GM18951 (cell line): ENCODE results near the gene GDPGP1.

Experiments
- POLR2A ChIP-seq: IDR thresholded peaks from 4 replicates; pipeline ENCODE4 v1.6.1; 2011; ENCODE audit warnings: mild to moderate bottlenecking; ENCODE audit not compliant: insufficient read length, insufficient read depth; ENCODE audit errors: extremely low read depth
- in situ Hi-C: fragments of 300-500 bp; cut with MboI; formaldehyde crosslinking; loops from one replicate; pipeline ENCODE4 v1.12.0; 2022; ENCODE audit warnings: low sequenced_read_pairs, mixed read lengths, inconsistent platforms; ENCODE audit not compliant: unreplicated experiment

The GDPGP1 gene

GRCh38 chr15:90211009-90211408, 23.0 kb upstream of the GDPGP1 start:
- in situ Hi-C loops, result no loop called here
- TF ChIP-seq POLR2A, result no peak

DNA sequence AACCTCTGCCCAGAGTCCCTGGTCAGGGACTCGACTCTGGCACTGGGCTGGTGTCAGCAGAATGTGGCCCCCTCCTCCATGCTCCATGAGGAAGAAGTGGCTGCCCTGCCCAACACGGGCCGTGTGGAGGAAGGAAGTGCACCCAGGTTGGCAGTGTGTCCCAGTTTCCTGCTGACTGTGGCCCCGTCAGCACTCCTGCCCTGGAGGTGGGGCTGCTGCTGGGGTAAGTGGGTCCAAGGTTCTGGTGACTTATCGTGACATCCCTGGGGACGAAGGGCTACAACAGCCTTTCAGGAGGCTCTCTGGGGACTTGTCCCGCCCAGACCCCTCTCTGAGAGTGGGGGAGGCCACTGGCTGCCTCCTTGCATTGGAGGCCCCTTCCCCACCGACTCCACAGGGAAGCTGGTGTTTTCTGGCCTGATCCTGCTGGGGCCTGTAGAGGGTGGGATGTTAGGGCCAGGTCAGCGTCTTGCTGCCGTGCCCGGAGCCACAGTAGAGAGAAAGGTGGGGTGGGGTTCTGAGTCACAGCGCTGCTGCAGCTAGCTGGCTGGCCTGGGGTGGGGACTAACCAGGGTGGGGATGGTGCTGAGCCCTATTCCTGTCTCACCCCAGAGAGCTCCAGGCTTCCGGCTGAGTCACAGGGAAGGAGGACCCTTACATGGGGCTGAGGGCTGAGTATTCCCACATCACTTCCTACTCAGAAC, 22.4 kb upstream of the GDPGP1 start:
- in situ Hi-C loops, result no loop called here
- TF ChIP-seq POLR2A, result no peak

DNA sequence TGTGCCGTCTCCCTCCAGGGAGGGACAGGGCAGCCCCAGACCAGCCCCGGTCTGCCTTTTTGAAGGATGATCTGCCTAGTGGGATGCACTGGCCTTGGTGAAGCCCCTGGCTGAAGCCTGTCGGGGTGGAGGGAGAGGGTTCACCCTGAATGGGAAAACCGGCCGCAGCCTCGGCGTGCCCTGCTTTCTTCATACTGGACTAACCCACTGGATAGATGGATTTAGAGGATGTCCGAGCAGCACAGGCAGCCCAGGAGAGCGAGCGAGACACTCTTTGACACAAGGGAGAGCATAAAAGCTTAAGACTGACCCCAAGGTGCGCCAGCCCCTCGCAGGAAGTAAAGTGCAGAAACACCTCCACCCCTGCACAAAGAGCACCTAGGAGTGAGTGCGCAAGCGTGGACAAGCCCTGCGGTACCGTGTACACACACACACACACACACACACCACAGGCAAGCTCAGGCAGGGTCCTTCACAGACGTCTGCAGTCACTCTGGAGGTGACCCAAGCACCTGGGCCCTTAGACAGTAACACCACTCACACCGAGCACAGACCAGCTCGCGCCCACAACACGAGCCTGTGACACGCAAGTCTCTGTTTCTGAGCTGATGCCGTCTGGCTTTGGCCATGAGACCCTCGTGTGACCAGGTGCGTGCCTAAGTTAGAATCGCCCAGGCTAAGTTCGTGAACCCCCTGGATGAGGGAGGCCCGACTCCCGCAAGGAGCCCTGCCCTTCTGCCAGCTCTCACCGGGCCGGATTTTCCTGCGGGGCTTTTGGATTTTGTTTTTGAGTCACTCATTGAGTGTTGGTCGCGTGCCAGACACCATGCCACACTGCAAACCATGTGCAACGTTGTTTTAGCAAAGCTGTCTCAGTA, 21.5 kb upstream of the GDPGP1 start:
- in situ Hi-C loops, result no loop called here
- TF ChIP-seq POLR2A, result no peak

GRCh38 chr15:90213122-90213817, 20.7 kb upstream of the GDPGP1 start:
- in situ Hi-C loops, result no loop called here
- TF ChIP-seq POLR2A, result no peak

DNA sequence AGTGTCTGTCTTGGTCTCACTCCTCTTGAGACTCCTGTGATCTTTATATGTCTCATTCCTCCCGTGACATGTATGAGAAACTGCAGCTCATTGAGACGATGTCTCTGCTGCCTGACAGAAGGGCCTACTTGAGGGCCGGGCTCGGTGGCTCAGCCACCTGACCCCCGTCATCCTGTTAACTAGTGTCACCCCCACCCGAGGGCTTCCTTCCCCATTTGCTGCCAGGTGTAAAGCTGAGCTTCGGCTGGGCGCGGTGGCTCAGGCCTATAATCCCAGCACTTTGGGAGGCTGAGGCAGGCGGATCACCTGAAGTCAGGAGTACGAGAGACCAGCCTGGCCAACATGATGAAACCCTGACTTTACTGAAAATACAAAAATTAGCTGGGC, 20.2 kb upstream of the GDPGP1 start:
- TF ChIP-seq POLR2A, result no peak
- in situ Hi-C loops, result no loop called here

- TF ChIP-seq POLR2A, result no peak
- in situ Hi-C loops, result loop anchor here (5.0 kb wide), 1 partner anchor 52 kb away; no protein-coding TSS in a partner anchor
Measured at GRCh38 chr15:90214553-90215196, 19.3 kb upstream of the GDPGP1 start.

DNA sequence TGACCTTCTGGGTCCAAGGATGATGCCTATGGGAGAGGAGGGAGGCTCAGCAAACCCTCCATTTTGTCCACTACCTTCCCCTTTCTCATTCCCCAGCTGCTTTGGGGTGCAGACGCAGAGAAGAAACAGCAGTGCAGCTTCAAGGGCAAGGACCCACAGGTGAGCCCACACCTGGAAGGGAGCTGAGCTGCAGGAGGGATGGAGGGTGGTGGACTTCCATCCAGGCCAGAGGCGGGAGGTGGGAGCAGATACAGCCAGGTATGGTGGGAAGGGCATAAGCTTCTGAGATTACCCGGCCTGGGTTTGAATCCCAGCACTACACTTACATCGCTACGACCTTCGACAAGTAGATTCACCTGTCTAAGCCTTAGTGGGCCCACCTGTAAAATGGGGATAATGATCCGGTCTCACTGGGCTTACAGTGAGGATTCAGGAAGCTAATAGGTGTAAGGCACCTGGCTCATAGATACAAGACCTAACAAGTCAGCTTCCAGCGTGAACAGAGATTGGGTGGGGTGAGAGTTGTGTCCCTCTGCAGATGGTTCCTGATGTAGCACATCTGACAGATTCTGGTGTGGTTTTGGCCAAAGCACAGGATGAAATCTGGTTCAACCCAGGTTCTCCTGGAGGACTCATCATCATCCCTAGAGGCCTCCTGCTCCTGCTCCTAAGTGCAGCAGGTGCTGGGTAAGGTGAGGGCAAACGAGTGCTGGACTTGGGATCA, 16.2 kb upstream of the GDPGP1 start:
- in situ Hi-C loops, result loop anchor here (5.0 kb wide), 1 partner anchor 56 kb away; no protein-coding TSS in a partner anchor
- TF ChIP-seq POLR2A, result no peak

DNA sequence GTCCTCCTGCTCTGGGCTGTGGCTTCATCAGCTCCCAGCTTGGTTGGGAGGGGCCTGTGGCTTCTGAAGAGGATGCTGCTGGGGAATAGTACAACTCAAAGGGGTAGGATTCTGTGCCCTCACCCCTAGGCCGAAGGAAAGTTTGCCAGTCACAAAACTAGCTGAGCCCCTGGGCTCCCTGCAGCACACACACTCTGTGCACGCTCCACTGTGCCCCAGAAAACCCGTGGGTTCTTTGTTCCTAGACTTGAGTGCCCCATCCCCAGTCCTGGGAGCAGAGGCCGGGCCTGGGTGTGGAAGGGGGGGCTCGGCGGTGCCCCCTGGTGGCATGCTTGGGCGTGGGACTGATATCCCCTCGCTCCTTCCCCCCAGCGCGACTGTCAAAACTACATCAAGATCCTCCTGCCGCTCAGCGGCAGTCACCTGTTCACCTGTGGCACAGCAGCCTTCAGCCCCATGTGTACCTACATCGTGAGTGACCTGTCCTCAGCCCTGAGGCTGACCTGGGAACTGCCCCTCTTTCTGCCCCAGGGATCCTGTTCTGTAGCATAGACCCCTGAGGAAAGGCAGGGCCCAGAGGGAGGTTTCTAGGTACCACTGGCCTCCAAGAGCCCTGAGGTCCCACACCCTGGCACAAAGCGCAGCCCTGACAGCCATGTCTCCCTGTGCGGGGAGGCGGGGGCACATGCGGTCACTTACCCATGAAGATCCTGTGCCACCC, 14.4 kb upstream of the GDPGP1 start:
- TF ChIP-seq POLR2A, result no peak
- in situ Hi-C loops, result loop anchor here (5.0 kb wide), 1 partner anchor 57 kb away; no protein-coding TSS in a partner anchor

DNA sequence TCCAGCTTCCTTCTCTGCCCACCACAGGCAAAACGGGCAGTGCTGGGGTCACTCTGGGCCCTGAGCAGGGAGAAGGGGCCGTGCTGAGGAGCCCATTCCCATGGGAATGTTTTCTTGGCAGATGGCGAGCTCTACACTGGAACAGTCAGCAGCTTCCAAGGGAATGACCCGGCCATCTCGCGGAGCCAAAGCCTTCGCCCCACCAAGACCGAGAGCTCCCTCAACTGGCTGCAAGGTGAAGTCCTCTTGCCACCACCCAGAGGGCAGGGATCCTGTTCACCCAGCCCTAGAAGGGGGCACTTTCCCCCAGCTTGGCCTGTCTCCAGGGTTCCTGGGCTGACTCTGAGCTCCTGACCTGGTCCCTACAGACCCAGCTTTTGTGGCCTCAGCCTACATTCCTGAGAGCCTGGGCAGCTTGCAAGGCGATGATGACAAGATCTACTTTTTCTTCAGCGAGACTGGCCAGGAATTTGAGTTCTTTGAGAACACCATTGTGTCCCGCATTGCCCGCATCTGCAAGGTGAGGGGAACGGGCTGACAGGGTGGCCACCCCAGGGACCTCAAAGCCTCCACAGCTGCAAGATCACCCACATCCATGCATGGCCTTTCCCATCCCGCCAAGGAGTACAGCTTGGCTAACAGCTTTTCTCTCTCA, 12.6 kb upstream of the GDPGP1 start:
- no peak for TF ChIP-seq POLR2A
- in situ Hi-C loops, result no loop called here

DNA sequence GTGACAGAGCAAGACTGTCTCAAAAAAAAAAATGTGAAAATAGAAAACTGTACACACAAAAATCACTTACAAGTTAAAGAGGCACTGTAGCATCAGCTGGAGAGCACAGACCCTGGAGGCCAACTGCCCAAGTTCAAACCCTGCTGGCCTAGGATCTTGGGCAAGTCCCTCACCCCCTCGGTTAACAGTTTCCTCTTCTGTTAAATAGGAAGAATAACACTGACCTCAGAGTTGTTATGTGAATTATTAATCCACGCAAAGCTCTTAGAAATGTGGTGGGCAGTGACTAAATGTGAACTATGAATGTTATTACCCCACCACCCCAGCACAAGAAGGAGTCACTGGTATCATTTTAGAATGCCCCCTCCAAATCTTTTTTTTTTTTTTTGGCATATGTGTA, 11.5 kb upstream of the GDPGP1 start:
- in situ Hi-C loops, result no loop called here
- no peak for TF ChIP-seq POLR2A

- in situ Hi-C loops, result no loop called here
- TF ChIP-seq POLR2A, result no peak
Measured at GRCh38 chr15:90223441-90224165, 10.4 kb upstream of the GDPGP1 start.
